NCI-H2227 (cell line): ENCODE results near the gene TOPAZ1.
A peak's percentile ranks its signal among the peaks of the same experiment; 100 is the strongest.

Experiments used
- DNase-seq: peaks from one replicate; lab custom pipeline; 2025; ENCODE audit not compliant: unreplicated experiment; lab: John Stamatoyannopoulos, UW

Gene TOPAZ1

DNA sequence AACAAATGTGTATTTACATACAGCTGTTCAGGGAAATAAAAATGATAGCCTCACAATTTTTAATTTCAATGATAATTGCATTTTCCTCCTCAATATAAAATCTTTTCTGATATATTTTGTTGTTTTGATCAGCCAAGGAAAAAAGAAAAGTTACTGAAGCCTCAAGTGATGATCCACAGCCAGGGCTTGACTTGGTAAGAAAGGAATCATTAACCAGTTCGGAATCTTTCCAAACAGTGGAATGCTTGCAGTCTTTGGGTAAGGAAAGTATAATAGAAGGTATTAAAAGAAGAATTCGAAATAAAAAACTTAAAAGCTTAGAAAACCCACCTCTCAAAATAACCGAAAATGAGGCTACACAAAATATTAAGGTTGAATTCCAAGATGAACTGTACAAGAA lies 1.0 kb downstream of the TOPAZ1 start:
- no peak for DNase-seq

GRCh38 chr3:44248152-44248551 lies 6.5 kb downstream of the TOPAZ1 start:
- no peak for DNase-seq

- DNase-seq, result no peak
Measured at GRCh38 chr3:44252332-44252959, 10.8 kb downstream of the TOPAZ1 start.

DNA sequence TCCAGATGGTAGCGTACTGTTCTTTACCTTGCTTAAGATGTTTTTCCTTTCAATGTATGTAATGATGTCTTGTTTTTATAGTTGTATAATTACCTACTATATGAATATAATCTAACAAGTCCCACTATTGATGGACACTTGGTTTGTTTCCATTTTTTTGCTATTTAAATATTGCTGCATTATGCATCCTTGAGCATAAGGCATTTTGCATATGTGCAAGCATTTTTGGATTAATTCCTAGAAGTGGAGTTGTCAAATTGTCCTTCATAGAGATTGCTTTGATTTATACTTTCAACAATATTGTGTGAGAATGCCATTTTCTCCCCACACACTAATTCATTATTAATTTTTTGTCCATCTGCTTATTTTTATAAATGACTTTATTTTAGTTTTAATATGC lies 17.7 kb downstream of the TOPAZ1 start:
- no peak for DNase-seq

GRCh38 chr3:44264146-44264545 lies 22.5 kb downstream of the TOPAZ1 start:
- no peak for DNase-seq

- no peak for DNase-seq
Measured at GRCh38 chr3:44265815-44266214, 24.1 kb downstream of the TOPAZ1 start.

GRCh38 chr3:44272191-44272590 lies 30.5 kb downstream of the TOPAZ1 start:
- DNase-seq, result no peak

- no peak for DNase-seq
Measured at GRCh38 chr3:44277925-44278324, 36.2 kb downstream of the TOPAZ1 start.

GRCh38 chr3:44280077-44280476 lies 38.4 kb downstream of the TOPAZ1 start:
- no peak for DNase-seq

DNA sequence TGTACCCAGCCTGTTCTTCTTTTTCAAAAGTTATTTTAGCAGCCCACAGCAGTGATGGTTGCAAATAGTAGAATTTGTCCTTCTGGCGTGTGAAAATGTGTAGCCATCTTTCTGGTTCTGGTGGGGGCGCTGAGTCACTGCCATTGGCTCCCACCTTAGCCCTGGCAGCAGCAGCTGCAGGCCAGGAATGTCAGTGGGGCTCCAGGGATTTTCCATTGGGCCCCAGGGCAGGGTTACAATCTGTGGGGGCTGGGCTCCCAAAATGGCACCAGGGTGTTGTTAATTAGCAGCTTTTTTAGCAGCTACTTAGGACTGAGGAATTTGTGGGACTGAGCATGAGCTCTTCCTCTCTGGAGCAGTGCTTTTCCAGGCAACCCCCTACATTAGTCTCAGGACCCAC lies 38.9 kb downstream of the TOPAZ1 start:
- DNase-seq, result no peak

DNA sequence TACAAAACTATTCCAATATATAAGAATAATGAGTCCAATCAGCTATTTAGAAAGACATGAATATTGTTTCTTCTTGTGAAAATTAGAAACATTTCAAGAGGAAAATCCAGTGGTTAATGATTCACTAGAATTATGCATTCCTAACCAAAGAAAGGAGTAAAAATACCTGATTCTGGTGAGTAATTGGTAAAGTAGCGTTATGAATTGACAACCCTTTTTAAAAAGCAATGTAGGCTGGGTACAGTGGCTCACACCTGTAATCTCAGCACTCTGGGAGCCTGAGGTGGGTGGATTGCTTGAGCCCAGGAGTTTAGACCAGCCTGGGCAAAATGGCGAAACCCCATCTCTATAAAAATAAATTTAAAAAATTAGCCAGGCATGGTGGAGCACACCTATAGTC lies 43.3 kb downstream of the TOPAZ1 start:
- no peak for DNase-seq

DNA sequence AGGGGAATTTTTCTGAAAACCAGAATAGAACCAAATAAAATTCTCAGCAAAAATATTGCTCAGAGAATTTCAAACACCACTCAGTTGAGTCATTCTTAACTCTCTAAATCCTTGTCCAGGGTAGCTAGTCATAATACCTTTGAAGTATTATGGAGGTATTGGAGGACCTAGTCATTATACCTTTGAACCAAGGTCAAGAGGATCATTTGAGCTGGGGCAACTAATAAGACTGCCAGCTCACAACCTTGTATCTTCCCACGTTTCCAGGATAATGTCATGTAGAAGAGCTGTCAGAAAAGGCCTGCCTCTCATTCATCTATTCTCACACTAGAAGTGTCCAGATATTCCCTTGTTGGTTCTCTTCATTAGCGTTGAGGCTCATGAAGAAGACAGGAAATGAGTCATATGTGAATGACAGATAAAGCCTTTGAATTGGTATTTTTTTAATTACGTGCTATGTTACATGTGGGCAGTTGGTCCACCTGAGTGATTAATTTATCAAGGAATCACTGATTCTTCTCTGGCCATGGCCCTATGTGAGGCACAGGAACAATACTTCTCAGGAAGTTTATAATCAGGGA lies 48.3 kb downstream of the TOPAZ1 start:
- no peak for DNase-seq

DNA sequence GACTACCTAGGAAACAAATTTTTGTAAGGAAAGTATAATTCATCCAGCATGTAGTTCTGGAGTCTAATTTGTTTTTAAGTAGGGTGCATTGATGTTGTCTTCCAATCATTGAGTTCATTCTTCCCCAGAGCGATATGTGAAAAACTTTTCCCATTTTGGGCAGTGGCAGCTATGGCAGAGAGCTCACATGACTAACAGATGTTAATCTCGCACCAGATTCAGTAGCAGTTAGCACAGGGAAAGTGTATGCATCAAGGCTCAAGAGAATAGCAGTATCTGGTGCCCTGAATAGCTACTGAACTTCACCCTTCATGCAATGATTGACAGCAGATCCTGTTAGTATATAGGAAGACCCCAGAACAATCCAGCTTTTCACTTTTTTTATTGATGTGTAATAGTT lies 50.6 kb downstream of the TOPAZ1 start:
- no peak for DNase-seq

- no peak for DNase-seq
Measured at GRCh38 chr3:44292947-44293346, 51.3 kb downstream of the TOPAZ1 start.

DNA sequence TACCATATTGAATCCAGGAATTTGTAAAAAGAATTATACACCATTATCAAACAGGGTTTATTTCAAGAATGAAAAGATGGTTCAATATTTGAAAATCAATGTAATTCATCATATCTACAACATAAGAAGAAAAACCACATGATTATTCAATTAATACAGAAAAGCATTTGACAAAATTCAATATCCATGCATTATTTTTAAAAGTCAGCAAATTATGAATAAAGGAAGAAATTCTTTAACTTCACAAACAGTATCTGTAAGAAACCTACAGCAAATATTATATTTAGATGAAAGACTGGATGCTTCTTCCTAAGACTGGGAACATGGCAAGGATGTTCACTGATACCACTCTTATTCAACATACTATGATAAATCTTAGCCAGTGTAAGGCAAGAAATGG lies 55.6 kb downstream of the TOPAZ1 start:
- no peak for DNase-seq

- DNase-seq, result no peak
Measured at GRCh38 chr3:44301746-44302145, 60.1 kb downstream of the TOPAZ1 start.

DNA sequence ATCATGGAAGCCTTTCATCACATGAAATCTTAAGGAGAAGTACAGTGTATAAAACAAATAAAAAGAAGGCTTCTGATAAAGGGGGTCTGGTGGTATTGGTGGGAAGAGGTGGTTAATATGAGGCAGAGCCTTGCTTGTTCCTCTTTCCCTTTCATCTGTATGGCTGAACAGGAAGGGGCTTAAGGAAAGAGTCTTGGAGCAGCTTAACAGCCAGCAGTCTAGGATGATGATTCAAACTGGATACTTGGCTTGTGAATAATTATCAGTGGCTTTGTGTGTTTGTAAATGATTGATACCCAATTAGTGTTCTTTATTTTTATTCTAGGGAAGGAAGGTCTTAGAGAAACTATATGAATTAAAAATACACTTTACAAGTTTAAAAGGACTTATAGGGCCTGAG lies 67.8 kb downstream of the TOPAZ1 start:
- DNase-seq, result no peak

- DNase-seq, result no peak
Measured at GRCh38 chr3:44318891-44319311, 77.2 kb downstream of the TOPAZ1 start.

DNA sequence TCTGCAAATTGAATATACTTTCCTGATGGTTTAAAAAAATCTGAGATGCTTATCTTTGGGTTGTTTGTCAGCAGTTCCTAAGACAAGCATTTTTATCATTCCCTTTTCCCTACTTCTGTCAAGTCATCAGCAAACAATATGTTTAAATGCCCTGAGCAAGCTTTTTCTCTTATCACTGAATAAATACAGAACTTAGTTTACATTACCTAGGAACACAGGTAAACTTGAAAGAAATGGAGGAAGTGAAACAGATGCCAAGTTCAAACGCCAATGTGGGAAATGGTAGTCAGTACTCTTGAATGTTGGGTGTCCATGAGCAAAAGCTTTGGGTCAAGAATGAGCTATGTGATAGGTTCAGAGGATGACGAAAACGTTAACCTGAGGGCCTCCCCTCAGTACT lies 79.6 kb downstream of the TOPAZ1 start:
- no peak for DNase-seq

- peak; percentile 59 for DNase-seq
Measured at GRCh38 chr3:44323341-44323955, 81.8 kb downstream of the TOPAZ1 start.

DNA sequence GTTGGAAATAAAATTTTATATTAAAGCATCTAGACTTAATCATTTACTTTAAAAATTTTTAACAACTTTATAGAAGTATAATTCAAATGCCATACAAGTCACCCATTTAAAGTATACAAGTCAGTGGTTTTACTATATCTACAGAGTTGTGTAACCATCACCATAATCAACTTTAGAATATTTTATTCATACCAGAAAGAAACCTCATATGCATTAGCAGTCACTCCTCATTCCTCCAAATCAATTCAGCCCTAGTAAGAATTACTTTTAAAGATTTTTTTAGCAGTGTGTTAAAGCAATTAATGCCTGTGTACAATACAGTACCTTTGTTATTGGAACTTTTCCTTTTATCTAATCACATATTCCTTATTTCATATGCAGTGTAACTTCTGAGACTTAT lies 82.9 kb downstream of the TOPAZ1 start:
- no peak for DNase-seq

DNA sequence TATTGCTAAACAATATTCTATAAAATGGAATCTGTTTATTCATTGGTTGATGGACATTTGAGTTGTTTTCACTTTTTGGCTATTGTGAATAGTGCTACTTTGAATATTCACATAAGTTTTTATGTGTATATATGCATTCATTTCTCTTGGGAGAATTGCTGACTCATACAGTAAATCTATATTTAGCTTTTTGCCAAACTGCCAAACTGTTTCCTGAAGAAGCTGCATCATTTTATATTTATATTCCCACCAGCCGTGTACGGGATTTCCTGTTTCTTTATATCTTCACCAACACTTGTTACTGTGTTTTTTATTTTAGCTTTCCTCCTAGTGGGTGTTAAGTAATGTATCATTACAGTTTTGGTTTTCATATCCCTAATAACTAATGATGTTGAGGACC lies 84.3 kb downstream of the TOPAZ1 start:
- no peak for DNase-seq

GRCh38 chr3:44326515-44326914 lies 84.8 kb downstream of the TOPAZ1 start:
- no peak for DNase-seq
